OCI-LY3 (cell line): ENCODE data around the gene EIF4E1B.

Experiments
- EZH2phosphoT487 ChIP-seq: fragments of 200-600 bp; shearing (Covaris generic); IDR thresholded peaks from 2 replicates; pipeline ENCODE4 v1.6.1; 2018; ENCODE audit warnings: antibody characterized with exemption, mixed run types, low read depth
- TF ChIP-seq, protein P1 (sequence below): fragments of 200-600, 300-600 bp; sonication (generic); IDR thresholded peaks from 2 replicates; pipeline ENCODE4 v1.5.1; 2014; ENCODE audit warnings: antibody characterized with exemption, low read length, low read depth

DNA sequence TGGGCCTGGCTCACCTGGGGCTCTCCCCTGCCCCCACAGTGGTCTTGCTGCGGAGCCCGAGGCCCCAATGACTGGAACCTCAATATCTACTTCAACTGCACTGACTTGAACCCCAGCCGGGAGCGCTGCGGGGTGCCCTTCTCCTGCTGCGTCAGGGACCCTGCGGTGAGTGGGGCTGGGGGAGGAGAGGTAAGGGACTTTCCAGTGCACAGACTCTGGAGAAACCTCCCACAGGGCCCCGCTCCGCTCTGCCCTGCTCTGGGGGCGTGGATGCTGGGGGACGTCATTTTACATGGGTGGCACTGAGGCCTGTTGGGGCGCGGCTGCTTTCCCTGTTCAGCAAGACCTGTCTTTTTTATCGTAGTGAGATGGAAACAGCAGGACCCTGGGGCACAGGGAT, 24.4 kb downstream of the EIF4E1B start:
- TF ChIP-seq, protein P1, sequence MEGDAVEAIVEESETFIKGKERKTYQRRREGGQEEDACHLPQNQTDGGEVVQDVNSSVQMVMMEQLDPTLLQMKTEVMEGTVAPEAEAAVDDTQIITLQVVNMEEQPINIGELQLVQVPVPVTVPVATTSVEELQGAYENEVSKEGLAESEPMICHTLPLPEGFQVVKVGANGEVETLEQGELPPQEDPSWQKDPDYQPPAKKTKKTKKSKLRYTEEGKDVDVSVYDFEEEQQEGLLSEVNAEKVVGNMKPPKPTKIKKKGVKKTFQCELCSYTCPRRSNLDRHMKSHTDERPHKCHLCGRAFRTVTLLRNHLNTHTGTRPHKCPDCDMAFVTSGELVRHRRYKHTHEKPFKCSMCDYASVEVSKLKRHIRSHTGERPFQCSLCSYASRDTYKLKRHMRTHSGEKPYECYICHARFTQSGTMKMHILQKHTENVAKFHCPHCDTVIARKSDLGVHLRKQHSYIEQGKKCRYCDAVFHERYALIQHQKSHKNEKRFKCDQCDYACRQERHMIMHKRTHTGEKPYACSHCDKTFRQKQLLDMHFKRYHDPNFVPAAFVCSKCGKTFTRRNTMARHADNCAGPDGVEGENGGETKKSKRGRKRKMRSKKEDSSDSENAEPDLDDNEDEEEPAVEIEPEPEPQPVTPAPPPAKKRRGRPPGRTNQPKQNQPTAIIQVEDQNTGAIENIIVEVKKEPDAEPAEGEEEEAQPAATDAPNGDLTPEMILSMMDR: no peak
- TF ChIP-seq EZH2phosphoT487: no peak
